Endometrial microvascular endothelial cells (primary cell): ENCODE results near the gene WBP1L. TPM values are rescaled to one million over a fixed set of nuclear protein-coding genes. Genes with fewer than 3 reads are reported as not detected.
"Not testable (repeated sequence)": the region's sequence is repeated elsewhere in the genome, so short reads cannot be mapped to it uniquely, and the experiment has no call there.

Experiments used
- in situ Hi-C: cut with HindIII; loops from 2 replicates; pipeline ENCODE4 v1.10.0; 2017; ENCODE audit warnings: low sequenced_read_pairs, low pct_unique_long_range_greater_than_20kb; ENCODE audit errors: inconsistent ontology term
- total RNA-seq: library from RNA; depleted of rRNA; stranded (reverse); fragments of >200 nt; gene quantifications from one replicate; pipeline ENCODE4 v1.2.3, GENCODE V29; 2015; ENCODE audit errors: inconsistent ontology term

WBP1L gene
- total RNA-seq, 1 donor from 2014 or later = 35.9 TPM

DNA sequence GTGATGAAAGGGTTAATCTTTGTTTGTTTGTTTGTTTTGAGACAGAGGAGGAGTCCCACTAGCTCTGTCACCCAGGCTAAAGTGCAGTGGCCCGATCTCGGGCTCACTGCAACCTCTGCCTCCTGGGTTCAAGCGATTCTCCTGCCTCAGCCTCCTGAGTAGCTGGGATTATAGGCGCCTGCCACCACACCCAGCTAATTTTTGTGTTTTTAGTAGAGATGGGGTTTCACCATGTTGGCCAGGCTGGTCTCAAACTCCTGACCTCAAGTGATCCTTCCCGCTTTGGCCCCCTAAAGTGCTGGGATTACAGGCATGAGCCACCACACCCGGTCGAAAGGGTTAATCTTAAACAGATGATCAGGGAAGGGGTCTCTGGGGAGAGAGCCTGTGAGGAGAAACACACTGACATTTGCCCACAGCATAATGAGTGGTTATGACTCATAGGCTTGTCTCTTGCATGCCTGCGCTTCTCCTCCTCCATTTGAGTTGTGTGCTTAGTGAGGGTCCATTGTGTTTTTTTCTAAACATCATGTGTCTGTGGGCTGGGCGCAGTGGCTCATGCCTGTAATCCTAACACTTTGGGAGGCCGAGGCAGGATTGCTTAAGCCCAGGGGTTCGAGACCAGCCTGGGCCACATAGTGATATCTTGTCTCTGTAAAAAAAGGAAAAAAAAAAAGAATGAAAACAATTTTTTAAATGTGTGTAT lies 112.1 kb downstream of the WBP1L start:
- in situ Hi-C loops = not testable (repeated sequence)

GRCh38 chr10:102856758-102857424 lies 113.1 kb downstream of the WBP1L start:
- in situ Hi-C loops = no loop called here

GRCh38 chr10:102859911-102860310 lies 116.2 kb downstream of the WBP1L start:
- in situ Hi-C loops = no loop called here

DNA sequence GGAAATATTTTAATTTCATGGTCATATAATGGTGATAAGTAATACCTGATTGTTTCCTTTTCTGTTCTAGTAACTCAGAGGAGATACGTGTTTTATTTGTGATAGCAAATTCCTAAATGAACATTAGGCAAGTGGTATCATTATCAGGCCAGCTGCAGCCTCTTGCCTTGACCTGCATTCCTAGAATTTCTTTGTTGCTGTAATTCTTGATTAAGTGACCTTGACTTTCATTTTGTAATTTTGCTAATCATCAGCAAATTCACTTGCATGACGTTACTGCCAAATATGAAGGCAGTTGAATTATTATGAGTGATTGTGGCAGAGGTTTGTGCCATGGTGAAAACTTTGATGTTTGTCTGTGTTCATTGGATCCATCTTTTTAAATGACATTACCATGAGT lies 119.9 kb downstream of the WBP1L start:
- in situ Hi-C loops = no loop called here

GRCh38 chr10:102865620-102866019 lies 121.9 kb downstream of the WBP1L start:
- in situ Hi-C loops = no loop called here

Other genes with a start within 250 kb of the WBP1L start
- 209 TPM for gene ACTR1A, start 241.2 kb upstream of the WBP1L start, total RNA-seq
- gene SUFU, start 240.0 kb upstream of the WBP1L start, total RNA-seq = 7.6 TPM
- 161 TPM for gene TRIM8, start 99.5 kb upstream of the WBP1L start, total RNA-seq
- 3.5 TPM for gene ARL3, start 29.6 kb upstream of the WBP1L start, total RNA-seq
- 10.5 TPM for gene SFXN2, start 29.3 kb upstream of the WBP1L start, total RNA-seq
- gene CYP17A1, start 93.5 kb downstream of the WBP1L start, total RNA-seq = not detected
- 20.3 TPM for gene BORCS7, start 110.3 kb downstream of the WBP1L start, total RNA-seq
- 0.65 TPM for gene AS3MT, start 125.5 kb downstream of the WBP1L start, total RNA-seq
- gene CNNM2, start 174.3 kb downstream of the WBP1L start, total RNA-seq = 1.1 TPM